Kidney capillary endothelial cell (primary cell): ENCODE results near the gene ANKLE1.

Source experiments
- DNase-seq: peaks from one replicate; pipeline ENCODE4 v3.0.0-alpha.2; 2018; ENCODE audit warnings: low spot score

ANKLE1 gene

GRCh38 chr19:17281391-17282304, at the start of gene ANKLE1:
ANKLE1 (plus strand) TSS chr19:17281901; CDS start chr19:17281921, 20 bp downstream.
- no peak for DNase-seq

- no peak for DNase-seq
These were observed 49.4 kb upstream of the ANKLE1 start for GRCh38 chr19:17232258-17232657.

- no peak for DNase-seq
These were observed 46.8 kb upstream of the ANKLE1 start for GRCh38 chr19:17234911-17235299.

- DNase-seq: no peak
These were observed 46.3 kb upstream of the ANKLE1 start for GRCh38 chr19:17235300-17235970.

- no peak for DNase-seq
These were observed 45.5 kb upstream of the ANKLE1 start for GRCh38 chr19:17235971-17236777.

- DNase-seq: no peak
These were observed 44.7 kb upstream of the ANKLE1 start for GRCh38 chr19:17236811-17237543.

GRCh38 chr19:17237747-17238706, 43.7 kb upstream of the ANKLE1 start:
- DNase-seq: no peak

- no peak for DNase-seq
These were observed 41.5 kb upstream of the ANKLE1 start for GRCh38 chr19:17240062-17240752.

- DNase-seq: no peak
These were observed 40.8 kb upstream of the ANKLE1 start for GRCh38 chr19:17240826-17241399.

- no peak for DNase-seq
These were observed 39.1 kb upstream of the ANKLE1 start for GRCh38 chr19:17242431-17243208.

GRCh38 chr19:17243211-17243829, 38.4 kb upstream of the ANKLE1 start:
- DNase-seq: no peak

GRCh38 chr19:17243830-17244617, 37.7 kb upstream of the ANKLE1 start:
- no peak for DNase-seq

GRCh38 chr19:17244618-17245534, 36.8 kb upstream of the ANKLE1 start:
- DNase-seq: no peak

- DNase-seq: no peak
These were observed 36.1 kb upstream of the ANKLE1 start, which contains the start of gene NR2F6 for GRCh38 chr19:17245535-17245984. NR2F6 (minus strand) TSS chr19:17245919; CDS start chr19:17245220, 699 bp downstream.

GRCh38 chr19:17246681-17247425, 34.8 kb upstream of the ANKLE1 start:
- DNase-seq: no peak
